ENCODE data around the gene SRA1.
A peak's percentile ranks its signal among the peaks of the same experiment; 100 is the strongest.
"Not testable (repeated sequence)": the region's sequence is repeated elsewhere in the genome, so short reads cannot be mapped to it uniquely, and the experiment has no call there.

Gene SRA1
- 33.8 reads per million, percentile 59 among the genes with 10 or more reads in this experiment for total RNA-seq

- peak; percentile 74 for DNase-seq
These were observed at the start of gene SRA1 for GRCh38 chr5:140557136-140557805. SRA1 (minus strand) TSS chr5:140557473; CDS start chr5:140557452, 21 bp downstream.

- DNase-seq = no peak
These were observed 49.8 kb upstream of the SRA1 start for GRCh38 chr5:140607031-140607430.

GRCh38 chr5:140605879-140606278, 48.6 kb upstream of the SRA1 start:
- no peak for DNase-seq

DNA sequence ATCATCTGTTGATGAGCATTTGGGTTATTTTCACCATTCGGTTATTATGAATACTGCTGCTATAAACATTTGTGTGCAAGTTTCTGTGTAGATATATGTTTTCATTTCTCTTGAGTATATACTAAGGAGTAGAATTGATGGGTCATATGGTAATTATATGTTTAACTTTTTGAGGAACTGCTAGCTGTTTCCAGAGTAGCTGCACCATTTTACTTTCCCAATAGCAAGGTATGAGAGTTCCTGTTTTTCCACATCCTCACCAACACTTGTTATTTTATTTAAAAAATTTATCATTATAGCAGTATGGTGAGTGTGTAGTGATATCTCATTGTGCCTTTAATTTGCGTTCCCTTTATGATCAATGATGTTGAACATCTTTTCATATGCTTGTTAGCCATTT, 46.5 kb upstream of the SRA1 start:
- no peak for DNase-seq

DNA sequence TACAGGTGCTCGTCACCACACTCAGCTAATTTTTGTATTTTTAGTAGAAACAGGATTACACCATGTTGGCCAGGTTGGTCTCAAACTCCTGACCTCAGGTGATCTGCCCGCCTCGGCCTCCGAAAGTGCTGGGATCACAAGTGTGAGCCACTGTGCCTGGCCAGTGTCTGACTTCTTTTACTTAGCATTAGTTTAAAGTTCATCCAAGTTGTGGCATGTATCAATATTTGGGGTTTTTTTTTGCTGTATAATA, 46.1 kb upstream of the SRA1 start:
- not testable (repeated sequence) for DNase-seq

DNA sequence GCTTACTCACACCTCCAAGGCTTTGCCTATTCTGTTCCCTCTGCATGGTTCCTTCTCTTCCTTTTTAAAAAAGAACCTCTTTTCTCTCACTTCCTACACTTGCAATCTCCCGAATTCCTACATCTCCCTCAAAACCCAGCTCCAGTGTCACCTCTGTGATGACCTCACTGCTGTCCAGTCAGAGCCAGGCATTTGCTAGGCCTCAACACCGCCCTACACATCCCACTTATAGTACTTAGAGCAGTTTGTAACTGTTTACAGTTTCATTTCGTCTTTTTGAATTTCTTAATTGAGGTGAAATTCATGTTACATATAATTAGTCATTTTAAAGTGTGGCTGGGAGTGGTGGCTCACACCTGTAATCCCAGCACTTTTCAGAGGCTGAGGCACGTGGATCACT, 44.9 kb upstream of the SRA1 start:
- no peak for DNase-seq

GRCh38 chr5:140600096-140600495, 42.8 kb upstream of the SRA1 start:
- no peak for DNase-seq

GRCh38 chr5:140598836-140599235, 41.6 kb upstream of the SRA1 start:
- DNase-seq = no peak

- no peak for DNase-seq
These were observed 39.1 kb upstream of the SRA1 start for GRCh38 chr5:140596321-140596741.

GRCh38 chr5:140595538-140596300, 38.4 kb upstream of the SRA1 start:
- DNase-seq = no peak

DNA sequence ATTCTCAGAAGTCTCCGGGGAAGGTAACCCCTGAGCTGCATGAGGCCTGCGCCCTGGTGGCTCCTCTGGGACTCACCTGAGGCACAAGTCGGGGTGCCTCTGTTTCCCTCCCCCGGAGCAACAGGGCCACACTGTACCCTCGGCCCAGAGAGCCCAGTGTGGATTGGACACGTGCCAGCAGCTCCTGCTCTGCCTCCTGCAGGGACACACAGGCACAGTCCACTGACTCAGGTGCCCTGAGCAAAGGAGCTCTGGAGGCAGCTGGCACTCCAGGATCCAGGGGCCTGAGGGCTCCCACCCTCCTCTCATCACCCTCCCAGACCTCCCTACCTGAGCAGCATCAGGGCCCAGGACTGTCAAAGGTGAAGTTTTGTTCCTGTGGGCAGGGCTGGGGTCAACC, 36.9 kb upstream of the SRA1 start:
- no peak for DNase-seq

DNA sequence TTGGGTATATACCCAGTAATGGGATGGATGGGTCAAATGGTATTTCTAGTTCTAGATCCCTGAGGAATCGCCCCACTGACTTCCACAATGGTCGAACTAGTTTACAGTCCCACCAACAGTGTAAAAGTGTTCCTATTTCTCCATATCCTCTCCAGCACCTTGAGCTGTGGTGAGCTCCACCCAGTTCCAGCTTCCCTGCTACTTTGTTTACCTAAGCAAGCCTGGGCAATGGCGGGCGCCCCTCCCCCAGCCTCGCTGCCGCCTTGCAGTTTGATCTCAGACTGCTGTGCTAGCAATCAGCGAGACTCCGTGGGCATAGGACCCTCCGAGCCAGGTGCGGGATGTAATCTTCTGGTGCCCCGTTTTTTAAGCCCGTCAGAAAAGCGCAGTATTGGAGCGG, 35.8 kb upstream of the SRA1 start:
- DNase-seq = not testable (repeated sequence)

- no peak for DNase-seq
These were observed 34.6 kb upstream of the SRA1 start for GRCh38 chr5:140591747-140592372.

DNA sequence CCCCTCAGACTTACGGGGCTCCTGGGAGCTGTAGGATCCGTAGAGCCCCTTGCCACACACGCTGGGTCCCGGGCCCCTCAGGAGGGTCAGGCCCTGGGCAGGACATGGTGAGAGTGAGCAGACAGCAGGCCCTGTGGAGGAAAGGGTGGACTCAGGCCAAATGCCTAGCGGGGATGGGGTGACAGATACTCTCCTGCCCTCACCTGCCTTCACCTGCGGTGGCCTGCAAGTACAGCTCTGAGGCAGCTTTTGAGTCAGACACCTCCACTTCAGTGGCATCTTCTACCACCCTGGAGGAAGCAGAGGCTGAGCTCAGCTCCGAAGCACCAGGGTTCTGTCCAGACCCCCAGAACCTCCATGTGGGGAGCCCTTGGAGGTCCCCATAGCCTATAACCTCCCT, 33.6 kb upstream of the SRA1 start:
- DNase-seq = no peak

- DNase-seq = no peak
These were observed 31.2 kb upstream of the SRA1 start for GRCh38 chr5:140588311-140589070.

GRCh38 chr5:140587495-140587894, 30.2 kb upstream of the SRA1 start:
- no peak for DNase-seq

- DNase-seq = not testable (repeated sequence)
These were observed 22.0 kb upstream of the SRA1 start for GRCh38 chr5:140579188-140579747.

DNA sequence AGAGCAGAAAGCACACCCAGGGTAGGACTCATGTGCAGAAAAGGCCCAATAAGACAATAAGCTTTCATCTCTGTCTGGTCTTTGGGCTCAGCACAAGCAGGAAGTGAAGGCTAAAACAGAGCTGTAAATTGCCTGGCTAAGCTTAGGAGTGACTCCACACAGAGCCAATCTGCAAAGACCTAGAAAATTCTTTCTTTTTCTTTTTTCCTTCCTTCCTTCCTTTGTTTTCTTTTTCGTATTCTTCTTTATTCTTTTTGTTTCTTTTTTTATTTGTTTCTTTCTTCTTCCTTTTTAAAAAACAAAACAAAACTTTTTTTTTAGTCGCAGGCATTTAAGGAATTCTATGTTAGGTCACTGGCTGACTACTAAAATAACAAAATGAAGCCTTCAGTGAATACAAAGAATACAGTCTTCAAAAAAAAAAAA, 19.5 kb upstream of the SRA1 start:
- no peak for DNase-seq

- DNase-seq = no peak
These were observed 18.0 kb upstream of the SRA1 start for GRCh38 chr5:140575309-140575708.

GRCh38 chr5:140574165-140574564, 16.9 kb upstream of the SRA1 start:
- no peak for DNase-seq

DNA sequence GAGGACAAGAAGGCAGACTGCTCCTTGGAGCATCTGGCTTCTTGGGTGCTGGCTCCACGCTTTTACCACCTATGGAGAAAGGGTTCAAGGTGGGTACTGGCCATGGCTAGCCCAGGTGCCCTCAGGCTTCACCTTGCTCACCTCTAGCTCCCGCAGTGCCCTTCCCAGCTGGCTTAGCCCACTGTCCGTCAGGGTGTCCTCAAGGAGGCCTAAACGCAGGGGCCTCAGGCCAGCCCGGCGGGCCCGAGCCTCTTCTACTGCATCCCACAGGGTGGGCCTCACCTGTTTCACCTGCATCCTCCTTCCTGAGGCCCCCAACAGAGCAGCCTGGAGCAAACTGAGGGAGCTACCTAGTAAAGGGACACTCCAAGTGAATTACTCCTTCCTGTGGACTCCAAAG, 16.4 kb upstream of the SRA1 start:
- no peak for DNase-seq

- no peak for DNase-seq
These were observed 13.8 kb upstream of the SRA1 start for GRCh38 chr5:140571105-140571504.

GRCh38 chr5:140570488-140570887, 13.2 kb upstream of the SRA1 start:
- DNase-seq = no peak
